ENCODE measurements around the gene KIF2A. TPM values are rescaled to one million over a fixed set of nuclear protein-coding genes. Genes with fewer than 3 reads are reported as not detected.

KIF2A gene
- total and polyA plus RNA-seq, 2 of the 4 experiments (the other 2 are of a cell fraction) = 23.6 to 37.3 TPM

DNA sequence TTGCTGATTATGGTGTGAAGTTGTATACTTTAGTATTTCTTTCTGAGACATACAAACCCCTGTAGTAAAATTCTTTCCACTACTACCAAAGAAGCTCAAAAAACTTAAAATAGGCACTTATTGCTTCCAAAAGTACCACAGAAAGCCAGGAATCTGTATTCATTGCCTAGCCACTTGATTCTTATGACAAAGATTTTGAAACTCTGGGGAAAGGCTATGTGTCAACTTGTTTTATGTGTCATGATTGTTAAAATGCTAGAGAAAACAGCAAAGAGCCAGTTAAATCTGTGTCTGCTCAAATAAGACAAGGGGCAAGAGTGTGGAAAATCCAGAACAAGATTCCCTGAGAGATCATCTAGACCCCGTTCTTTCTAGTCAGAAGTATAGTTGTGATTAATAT lies 6.0 kb downstream of the KIF2A start:
- Histone ChIP-seq H3K79me1 (ENCODE audit: low read depth in 1 of 2, low read length in 2 of 2) (peaks cover 0 to 63% of the 10 kb centered on the region in 2 experiments; a peak in 2 of 4 replicates), H3K4ac (ENCODE audit: low read depth, low read length) (no peak overlapping the region), H4K5ac (ENCODE audit: low read depth, low read length) (no peak overlapping the region), H2BK15ac (ENCODE audit: low read depth, low read length) (no peak overlapping the region), H3K9me1 (ENCODE audit: insufficient read depth, low read length) (peaks cover 7% of the 10 kb centered on the region; the same call in 1 of the 2 replicates), H2BK20ac (ENCODE audit: low read depth, low read length) (no peak overlapping the region), H2AFZ (replicated peaks; ENCODE audit: low read length, poor library complexity) (no peak overlapping the region), H4K8ac (ENCODE audit: low read depth in 2 of 2, low read length in 2 of 2) (no peak overlapping the region), H3K56ac (ENCODE audit: extremely low read depth, insufficient read depth, low read length) (no peak overlapping the region), H2BK5ac (ENCODE audit: low read depth, low read length, poor library complexity, severe bottlenecking) (no peak overlapping the region), H3K14ac (replicated peaks; ENCODE audit: low read depth, low read length) (no peak overlapping the region), H3K4me1 (ENCODE audit: control insufficient read depth, insufficient read depth, low read length) (peaks cover 4% of the 10 kb centered on the region; the same call in 1 of the 2 replicates), H2BK120ac (ENCODE audit: low read depth, low read length) (no peak overlapping the region), H3K9me3 (ENCODE audit: control insufficient read depth, insufficient read depth, low read length) (no peaks in the 10 kb centered on the region), H3K18ac (ENCODE audit: low read depth, low read length) (no peak overlapping the region), H3K9ac (ENCODE audit: low read depth, low read length) (no peak overlapping the region), H2AK9ac (replicated peaks; ENCODE audit: low read depth, low read length, poor library complexity) (no peak overlapping the region), H2AK5ac (ENCODE audit: low read depth, low read length) (no peak overlapping the region), H3K4me2 (ENCODE audit: low read depth, low read length) (no peak overlapping the region), H3K27ac (ENCODE audit: insufficient read depth, low read length) (no peak overlapping the region), H3K36me3 (ENCODE audit: control insufficient read depth, insufficient read depth, low read length) (no peaks in the 10 kb centered on the region; the same call in 1 of the 2 replicates), H4K91ac (ENCODE audit: insufficient read depth, low read depth, low read length) (no peak overlapping the region), H4K20me1 (ENCODE audit: insufficient read depth, low read length) (peaks cover 78% of the 10 kb centered on the region), H3K4me3 (ENCODE audit: insufficient read depth, low read depth, low read length) (no peak overlapping the region), H3K27me3 (ENCODE audit: control insufficient read depth, insufficient read depth, low read length) (no peaks in the 10 kb centered on the region), H3K23ac (ENCODE audit: low read depth, low read length) (no peak overlapping the region)
- intact Hi-C loops (cut with micrococcal nuclease) = no loop called here
- BruUV-seq (replicated peaks) = no TSS peak
- dilution Hi-C loops (cut with HindIII; ENCODE audit: low sequenced_read_pairs, unreplicated experiment) = no loop called here
- ChIA-PET CTCF (no interaction called here), POLR2A (ENCODE audit: unreplicated experiment) (no interaction called here)
- DNase-seq (no peak), ATAC-seq (ENCODE audit: low read depth) (no peak)
- in situ Hi-C loops (cut with MboI; ENCODE audit: low sequenced_read_pairs) = loop anchor here (5.0 kb wide), 1 partner anchor 85 kb away; no protein-coding TSS in a partner anchor
- TF ChIP-seq RFX5 (IDR thresholded peaks at IDR 0.05; ENCODE audit: low read depth, low read length) (no peak), POLR2A (IDR thresholded peaks at IDR 0.05; ENCODE audit: low read depth, low read length) (no peak), CTCF (conservative IDR thresholded peaks at IDR 0.05; ENCODE audit: low read depth, low read length) (no peak), MAFK (IDR thresholded peaks at IDR 0.05; ENCODE audit: low read depth, low read length) (no peak), MXI1 (IDR thresholded peaks at IDR 0.05; ENCODE audit: borderline replicate concordance, low read depth, low read length) (no peak), FOS (IDR thresholded peaks at IDR 0.05; ENCODE audit: low read depth, low read length) (no peak), NFE2L2 (IDR thresholded peaks at IDR 0.05; ENCODE audit: low read depth, low read length) (no peak), SMC3 (IDR thresholded peaks at IDR 0.05; ENCODE audit: low read depth, low read length) (no peak), CHD1 (IDR thresholded peaks at IDR 0.05; ENCODE audit: low read depth, low read length) (no peak), MAZ (IDR thresholded peaks at IDR 0.05; ENCODE audit: borderline replicate concordance, low read depth, low read length) (no peak), RCOR1 (IDR thresholded peaks at IDR 0.05; ENCODE audit: insufficient replicate concordance, low read length) (no peak), RAD21 (IDR thresholded peaks at IDR 0.05; ENCODE audit: low read length) (no peak), CEBPB (IDR thresholded peaks at IDR 0.05; ENCODE audit: low read depth, low read length) (no peak), ELK1 (IDR thresholded peaks at IDR 0.05; ENCODE audit: borderline replicate concordance, low read depth, low read length) (no peak), BHLHE40 (IDR thresholded peaks at IDR 0.05; ENCODE audit: low read depth, low read length) (no peak)
- TF ChIP-seq, protein P1, sequence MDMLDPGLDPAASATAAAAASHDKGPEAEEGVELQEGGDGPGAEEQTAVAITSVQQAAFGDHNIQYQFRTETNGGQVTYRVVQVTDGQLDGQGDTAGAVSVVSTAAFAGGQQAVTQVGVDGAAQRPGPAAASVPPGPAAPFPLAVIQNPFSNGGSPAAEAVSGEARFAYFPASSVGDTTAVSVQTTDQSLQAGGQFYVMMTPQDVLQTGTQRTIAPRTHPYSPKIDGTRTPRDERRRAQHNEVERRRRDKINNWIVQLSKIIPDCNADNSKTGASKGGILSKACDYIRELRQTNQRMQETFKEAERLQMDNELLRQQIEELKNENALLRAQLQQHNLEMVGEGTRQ (IDR thresholded peaks at IDR 0.05; ENCODE audit: low read depth, low read length) = no peak
- WGBS, 2 experiments (ENCODE audit: extremely low coverage in 2 of 2, insufficient read length in 1 of 2) = no CpG with 5 or more reads among the region's 1 CpG

Measured in IMR-90 (cell line).